ENCODE data around the gene MAN2A1. TPM values are rescaled to one million over a fixed set of nuclear protein-coding genes. Genes with fewer than 3 reads are reported as not detected.

Gene MAN2A1
- total RNA-seq, 1 experiment from 2014 or later = 78.0 TPM

GRCh38 chr5:109905906-109906305 is 216.2 kb downstream of the MAN2A1 start:
- Histone ChIP-seq H3K4ac (ENCODE audit: low read depth, low read length) (no peak overlapping the region), H4K20me1 (ENCODE audit: control insufficient read depth, insufficient read depth, insufficient read length) (no peaks in the 10 kb centered on the region), H3K27me3 (ENCODE audit: insufficient read depth, low read length) (no peaks in the 10 kb centered on the region), H3K23ac (ENCODE audit: insufficient read length, low read depth, low read length) (no peak overlapping the region), H2BK15ac (ENCODE audit: low read depth, low read length) (no peak overlapping the region), H2BK5ac (ENCODE audit: insufficient read length, low read length) (no peak overlapping the region), H3T11ph (ENCODE audit: low read length) (no peak overlapping the region), H3K9ac (ENCODE audit: extremely low read depth, insufficient read length, low read length) (no peak overlapping the region), H2AFZ (ENCODE audit: low read length) (no peak overlapping the region), H3K27ac (ENCODE audit: insufficient read length, low read depth, low read length) (no peak overlapping the region), H3K18ac (ENCODE audit: insufficient read length, low read depth, low read length) (no peak overlapping the region), H3K9me3 (ENCODE audit: control insufficient read depth, low read depth, low read length) (no peaks in the 10 kb centered on the region), H4K91ac (ENCODE audit: insufficient read length, low read depth, low read length) (no peak overlapping the region), H2BK20ac (ENCODE audit: low read depth, low read length, poor library complexity, severe bottlenecking) (no peak overlapping the region), H3K56ac (ENCODE audit: insufficient read length, low read depth, low read length) (no peak overlapping the region), H2BK12ac (ENCODE audit: insufficient read length, low read depth, low read length) (no peak overlapping the region), H2AK5ac (ENCODE audit: insufficient read length, low read length) (no peak overlapping the region), H3K79me2 (ENCODE audit: insufficient read depth, low read length) (no peaks in the 10 kb centered on the region), H3K79me1 (ENCODE audit: insufficient read depth, low read depth, low read length, poor library complexity, severe bottlenecking) (no peaks in the 10 kb centered on the region), H3K4me2 (ENCODE audit: insufficient read depth, insufficient read length, low read length) (no peak overlapping the region), H3K14ac (ENCODE audit: insufficient read depth, low read length) (no peak overlapping the region), H2BK120ac (ENCODE audit: low read depth, low read length, poor library complexity, severe bottlenecking) (no peak overlapping the region), H4K5ac (ENCODE audit: insufficient read length, low read depth, low read length) (no peak overlapping the region), H3K23me2 (ENCODE audit: insufficient read length, low read depth, low read length, poor library complexity, severe bottlenecking) (no peaks in the 10 kb centered on the region), H4K8ac (replicated peaks; ENCODE audit: insufficient read length, low read depth, low read length) (no peak overlapping the region), H3K4me1 (ENCODE audit: insufficient read depth, low read length) (no peaks in the 10 kb centered on the region)
- DNase-seq = no peak
- H3K27ac Mint-ChIP-seq = no peak overlapping the region
- TF ChIP-seq CTCF (conservative IDR thresholded peaks at IDR 0.05) = no peak
- H3K36me3 Mint-ChIP-seq (ENCODE audit: insufficient read depth in 1 of 3, low read depth in 3 of 3) = no peaks in the 10 kb centered on the region
- H3K4me3 Mint-ChIP-seq = no peak overlapping the region
- H3K27me3 Mint-ChIP-seq (ENCODE audit: low read depth) = no peaks in the 10 kb centered on the region
- H3K4me1 Mint-ChIP-seq = no peaks in the 10 kb centered on the region
- no peaks in the 10 kb centered on the region for H3K9me3 Mint-ChIP-seq
- no CpG with 5 or more reads among the region's 1 CpG for WGBS (ENCODE audit: extremely low coverage, insufficient read length, low lambda C conversion rate)

Data from H9 (cell line).